ENCODE results near the gene PRKCE. TPM values are rescaled to one million over a fixed set of nuclear protein-coding genes. Genes with fewer than 3 reads are reported as not detected.

Gene PRKCE
- total RNA-seq, 1 experiment from 2014 or later, result 14.0 TPM

DNA sequence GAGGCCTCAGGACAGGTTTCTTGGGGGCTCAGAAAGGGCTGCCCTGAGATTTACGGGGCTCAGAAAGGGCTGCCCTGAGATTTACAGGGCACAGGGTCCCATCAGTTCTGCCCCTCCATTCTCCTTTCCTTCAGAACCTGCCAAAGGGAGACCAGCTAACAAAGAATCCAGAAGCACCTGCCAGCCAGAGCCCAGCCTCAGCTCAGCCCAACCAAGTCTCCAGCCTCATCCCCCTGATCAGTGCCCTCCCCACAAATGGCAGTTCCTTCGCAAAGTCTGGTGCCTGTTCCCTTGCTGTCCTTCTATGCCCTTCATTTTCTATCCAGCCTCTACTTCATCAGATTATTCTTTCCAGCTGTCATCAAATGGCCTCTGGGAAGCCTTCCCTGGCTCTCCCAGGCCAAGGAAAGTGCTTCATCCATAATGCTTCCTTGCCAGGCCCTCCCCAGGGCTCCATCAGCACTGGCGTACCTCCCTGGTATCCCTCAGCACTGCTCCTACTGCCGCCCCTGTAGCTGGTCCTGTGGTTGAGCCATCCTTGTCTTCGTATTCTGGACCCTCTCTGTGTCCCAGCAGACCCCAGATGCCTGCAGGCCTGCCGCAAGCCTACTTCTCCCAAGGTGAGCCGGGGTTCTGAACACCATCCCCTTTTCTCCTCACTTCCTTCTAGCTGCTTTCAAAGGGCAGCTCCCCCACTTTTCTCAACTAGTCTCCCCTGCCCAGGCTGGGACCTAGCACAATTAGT, 549.6 kb downstream of the PRKCE start:
- ChIA-PET POLR2A (no interaction called here), CTCF (interaction anchor here (0.7 kb wide), 1 partner anchor 132 kb away, joined by 6 read pairs; no protein-coding TSS in a partner anchor)
- ATAC-seq, result no peak
- Histone ChIP-seq H3K9me3 (ENCODE audit: control insufficient read depth, insufficient read depth, low read depth, low read length) (no peaks in the 10 kb centered on the region), H3K27ac (ENCODE audit: low read length) (no peak overlapping the region), H3K4me3 (ENCODE audit: low read depth in 2 of 2, low read length in 2 of 2) (no peak overlapping the region), H3K27me3 (ENCODE audit: control insufficient read depth, insufficient read depth, low read length) (no peaks in the 10 kb centered on the region; the same call in 1 of the 2 replicates), H3K4me1 (ENCODE audit: control insufficient read depth, insufficient read depth, low read length) (no peaks in the 10 kb centered on the region), H3K36me3 (ENCODE audit: control insufficient read depth, insufficient read depth, low read length) (no peaks in the 10 kb centered on the region)
- BruUV-seq (replicated peaks), result no TSS peak
- intact Hi-C loops (cut with micrococcal nuclease; ENCODE audit: unreplicated experiment) (no loop called here), in situ Hi-C loops (cut with HindIII; ENCODE audit: low pct_unique_long_range_greater_than_20kb, low sequenced_read_pairs) (no loop called here)
- DNase-seq (ENCODE audit: low read depth, low spot score), result no peak
- TF ChIP-seq, protein P1, sequence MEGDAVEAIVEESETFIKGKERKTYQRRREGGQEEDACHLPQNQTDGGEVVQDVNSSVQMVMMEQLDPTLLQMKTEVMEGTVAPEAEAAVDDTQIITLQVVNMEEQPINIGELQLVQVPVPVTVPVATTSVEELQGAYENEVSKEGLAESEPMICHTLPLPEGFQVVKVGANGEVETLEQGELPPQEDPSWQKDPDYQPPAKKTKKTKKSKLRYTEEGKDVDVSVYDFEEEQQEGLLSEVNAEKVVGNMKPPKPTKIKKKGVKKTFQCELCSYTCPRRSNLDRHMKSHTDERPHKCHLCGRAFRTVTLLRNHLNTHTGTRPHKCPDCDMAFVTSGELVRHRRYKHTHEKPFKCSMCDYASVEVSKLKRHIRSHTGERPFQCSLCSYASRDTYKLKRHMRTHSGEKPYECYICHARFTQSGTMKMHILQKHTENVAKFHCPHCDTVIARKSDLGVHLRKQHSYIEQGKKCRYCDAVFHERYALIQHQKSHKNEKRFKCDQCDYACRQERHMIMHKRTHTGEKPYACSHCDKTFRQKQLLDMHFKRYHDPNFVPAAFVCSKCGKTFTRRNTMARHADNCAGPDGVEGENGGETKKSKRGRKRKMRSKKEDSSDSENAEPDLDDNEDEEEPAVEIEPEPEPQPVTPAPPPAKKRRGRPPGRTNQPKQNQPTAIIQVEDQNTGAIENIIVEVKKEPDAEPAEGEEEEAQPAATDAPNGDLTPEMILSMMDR (IDR thresholded peaks at IDR 0.05), result no peak
- TF ChIP-seq SIN3A (IDR thresholded peaks at IDR 0.05; ENCODE audit: borderline replicate concordance, insufficient read depth, low read depth, low read length), result no peak

DNA sequence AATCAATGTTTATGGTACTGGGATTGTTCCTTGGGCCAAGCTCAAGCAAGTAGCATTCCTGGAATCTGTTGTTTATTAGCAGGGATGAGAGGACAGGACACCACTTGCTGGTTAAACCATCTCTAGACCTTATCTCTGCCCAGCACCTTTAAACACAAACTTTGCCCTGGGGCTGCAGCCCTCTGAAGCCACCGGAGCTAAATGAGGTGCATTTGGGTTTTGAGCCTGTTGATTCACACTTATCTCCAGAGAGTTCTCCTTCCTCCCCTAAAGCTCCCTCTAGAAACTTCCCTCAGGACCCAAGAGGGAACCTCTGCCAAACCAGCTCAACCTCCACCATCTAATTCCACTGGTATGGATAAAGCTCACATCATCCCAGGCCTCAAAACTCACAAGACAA, 551.0 kb downstream of the PRKCE start:
- intact Hi-C loops (cut with micrococcal nuclease; ENCODE audit: unreplicated experiment) (no loop called here), in situ Hi-C loops (cut with HindIII; ENCODE audit: low pct_unique_long_range_greater_than_20kb, low sequenced_read_pairs) (no loop called here)
- no peak overlapping the region for H3K27ac ChIP-seq (ENCODE audit: low read length)
- no peaks in the 10 kb centered on the region for H3K36me3 ChIP-seq (ENCODE audit: control insufficient read depth, insufficient read depth, low read length)
- BruUV-seq (replicated peaks), result no TSS peak
- H3K4me1 ChIP-seq (ENCODE audit: control insufficient read depth, insufficient read depth, low read length), result no peaks in the 10 kb centered on the region
- H3K9me3 ChIP-seq (ENCODE audit: control insufficient read depth, insufficient read depth, low read depth, low read length), result no peaks in the 10 kb centered on the region
- ATAC-seq, result no peak
- DNase-seq (ENCODE audit: low read depth, low spot score), result no peak
- no peak overlapping the region for H3K4me3 ChIP-seq (ENCODE audit: low read depth in 2 of 2, low read length in 2 of 2)
- no peak for TF ChIP-seq POLR2AphosphoS5 (IDR thresholded peaks at IDR 0.05; ENCODE audit: low read depth, low read length)
- TF ChIP-seq, protein P2, sequence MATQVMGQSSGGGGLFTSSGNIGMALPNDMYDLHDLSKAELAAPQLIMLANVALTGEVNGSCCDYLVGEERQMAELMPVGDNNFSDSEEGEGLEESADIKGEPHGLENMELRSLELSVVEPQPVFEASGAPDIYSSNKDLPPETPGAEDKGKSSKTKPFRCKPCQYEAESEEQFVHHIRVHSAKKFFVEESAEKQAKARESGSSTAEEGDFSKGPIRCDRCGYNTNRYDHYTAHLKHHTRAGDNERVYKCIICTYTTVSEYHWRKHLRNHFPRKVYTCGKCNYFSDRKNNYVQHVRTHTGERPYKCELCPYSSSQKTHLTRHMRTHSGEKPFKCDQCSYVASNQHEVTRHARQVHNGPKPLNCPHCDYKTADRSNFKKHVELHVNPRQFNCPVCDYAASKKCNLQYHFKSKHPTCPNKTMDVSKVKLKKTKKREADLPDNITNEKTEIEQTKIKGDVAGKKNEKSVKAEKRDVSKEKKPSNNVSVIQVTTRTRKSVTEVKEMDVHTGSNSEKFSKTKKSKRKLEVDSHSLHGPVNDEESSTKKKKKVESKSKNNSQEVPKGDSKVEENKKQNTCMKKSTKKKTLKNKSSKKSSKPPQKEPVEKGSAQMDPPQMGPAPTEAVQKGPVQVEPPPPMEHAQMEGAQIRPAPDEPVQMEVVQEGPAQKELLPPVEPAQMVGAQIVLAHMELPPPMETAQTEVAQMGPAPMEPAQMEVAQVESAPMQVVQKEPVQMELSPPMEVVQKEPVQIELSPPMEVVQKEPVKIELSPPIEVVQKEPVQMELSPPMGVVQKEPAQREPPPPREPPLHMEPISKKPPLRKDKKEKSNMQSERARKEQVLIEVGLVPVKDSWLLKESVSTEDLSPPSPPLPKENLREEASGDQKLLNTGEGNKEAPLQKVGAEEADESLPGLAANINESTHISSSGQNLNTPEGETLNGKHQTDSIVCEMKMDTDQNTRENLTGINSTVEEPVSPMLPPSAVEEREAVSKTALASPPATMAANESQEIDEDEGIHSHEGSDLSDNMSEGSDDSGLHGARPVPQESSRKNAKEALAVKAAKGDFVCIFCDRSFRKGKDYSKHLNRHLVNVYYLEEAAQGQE (IDR thresholded peaks at IDR 0.05; ENCODE audit: insufficient read depth in 1 of 2, low read depth in 2 of 2, low read length in 1 of 2), result no peak
- TF ChIP-seq, protein P1 (IDR thresholded peaks at IDR 0.05), result no peak
- no peak for TF ChIP-seq TCF7L2 (IDR thresholded peaks at IDR 0.05; ENCODE audit: low read depth, low read length)
- TF ChIP-seq SIN3A (IDR thresholded peaks at IDR 0.05; ENCODE audit: borderline replicate concordance, insufficient read depth, low read depth, low read length), result no peak
- no peaks in the 10 kb centered on the region; the same call in 1 of the 2 replicates for H3K27me3 ChIP-seq (ENCODE audit: control insufficient read depth, insufficient read depth, low read length)
- CTCF ChIA-PET, result no interaction called here
- POLR2A ChIA-PET, result no interaction called here
